ENCODE results near the gene AADAT. TPM values are rescaled to one million over a fixed set of nuclear protein-coding genes. Genes with fewer than 3 reads are reported as not detected.
"Not testable (repeated sequence)": the region's sequence is repeated elsewhere in the genome, so short reads cannot be mapped to it uniquely, and the experiment has no call there.

AADAT gene
- total and polyA plus RNA-seq, 11 donors: 0.53 to 3.3 (median 1.5) TPM

GRCh38 chr4:170102426-170102825, 12.7 kb upstream of the AADAT start:
- no peak for ATAC-seq

GRCh38 chr4:170098171-170098570, 8.4 kb upstream of the AADAT start:
- H3K4me1 ChIP-seq; H3K27me3 ChIP-seq; H3K9me3 ChIP-seq; ATAC-seq; H3K27ac ChIP-seq; H3K4me3 ChIP-seq; H3K36me3 ChIP-seq; intact Hi-C loops (cut with DNase I); DNase-seq: not testable (repeated sequence)
- WGBS, 4 donors: 84 to 93% (median 88%) methylated on average over 2 of the region's 2 CpGs

More at GRCh38 chr4:170102426-170102825, 12.7 kb upstream of the AADAT start:
- H3K36me3 ChIP-seq: no peaks in the 10 kb centered on the region
- H3K9me3 ChIP-seq: no peaks in the 10 kb centered on the region
- H3K4me1 ChIP-seq: no peaks in the 10 kb centered on the region
- H3K27me3 ChIP-seq: no peaks in the 10 kb centered on the region
- 79 to 93% (median 90%) methylated on average over 1 of the region's 1 CpG for WGBS, 4 donors
- intact Hi-C loops (cut with DNase I): no loop called here
- no peak overlapping the region for H3K27ac ChIP-seq
- no peak overlapping the region for H3K4me3 ChIP-seq
- TF ChIP-seq CTCF (IDR thresholded peaks at IDR 0.05) (no peak), POLR2A (IDR thresholded peaks at IDR 0.05) (no peak)
- no peak for DNase-seq

- intact Hi-C loops (cut with DNase I): no loop called here
- no peak for TF ChIP-seq CTCF (IDR thresholded peaks at IDR 0.05)
- no peak for TF ChIP-seq POLR2A (IDR thresholded peaks at IDR 0.05)
- Histone ChIP-seq H3K4me3 (no peak overlapping the region), H3K27me3 (no peaks in the 10 kb centered on the region), H3K36me3 (no peaks in the 10 kb centered on the region), H3K4me1 (no peaks in the 10 kb centered on the region), H3K9me3 (no peaks in the 10 kb centered on the region), H3K27ac (no peak overlapping the region)
- 78 to 92% (median 84%) methylated on average over 4 of the region's 4 CpGs for WGBS, 4 donors
- no peak for DNase-seq
- no peak for ATAC-seq
These were observed 7.9 kb upstream of the AADAT start for GRCh38 chr4:170097681-170098080.

GRCh38 chr4:170093973-170094535, 4.3 kb upstream of the AADAT start:
- no peak overlapping the region for H3K27ac ChIP-seq
- intact Hi-C loops (cut with DNase I): no loop called here
- peaks cover 0 to 17% (median 0%) of the 10 kb centered on the region in 9 donors for H3K27me3 ChIP-seq
- WGBS, 4 donors: 51 to 61% (median 57%) methylated on average over 2 of the region's 2 CpGs
- DNase-seq (no peak), ATAC-seq (no peak)
- H3K9me3 ChIP-seq: no peaks in the 10 kb centered on the region
- no peak for TF ChIP-seq CTCF (IDR thresholded peaks at IDR 0.05)
- TF ChIP-seq POLR2A (IDR thresholded peaks at IDR 0.05): no peak
- H3K36me3 ChIP-seq: no peaks in the 10 kb centered on the region
- H3K4me3 ChIP-seq: no peak overlapping the region
- H3K4me1 ChIP-seq: peaks cover 0 to 8% (median 1%) of the 10 kb centered on the region in 12 donors
